ENCODE data around the gene CALB2.

DNA sequence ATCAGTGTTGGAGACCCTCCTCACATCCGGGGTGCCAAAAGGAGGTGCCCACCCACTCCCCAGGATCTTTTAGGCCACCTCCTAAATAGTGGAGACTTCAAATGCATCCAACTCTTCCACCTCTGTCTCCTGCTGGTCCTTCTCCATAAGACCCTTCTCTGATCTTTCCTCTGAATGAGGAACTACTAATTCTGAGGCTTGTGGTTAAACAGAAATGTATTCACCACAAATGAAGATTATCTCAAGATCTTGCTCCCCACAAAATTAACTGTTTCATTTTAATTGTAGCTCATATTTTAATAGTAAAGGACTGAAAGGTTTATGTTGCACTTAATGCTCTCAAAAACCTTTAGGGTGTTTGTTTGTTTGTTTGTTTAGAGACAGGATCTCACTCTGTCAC lies 49.2 kb downstream of the CALB2 start:
- TF ChIP-seq, protein P1, sequence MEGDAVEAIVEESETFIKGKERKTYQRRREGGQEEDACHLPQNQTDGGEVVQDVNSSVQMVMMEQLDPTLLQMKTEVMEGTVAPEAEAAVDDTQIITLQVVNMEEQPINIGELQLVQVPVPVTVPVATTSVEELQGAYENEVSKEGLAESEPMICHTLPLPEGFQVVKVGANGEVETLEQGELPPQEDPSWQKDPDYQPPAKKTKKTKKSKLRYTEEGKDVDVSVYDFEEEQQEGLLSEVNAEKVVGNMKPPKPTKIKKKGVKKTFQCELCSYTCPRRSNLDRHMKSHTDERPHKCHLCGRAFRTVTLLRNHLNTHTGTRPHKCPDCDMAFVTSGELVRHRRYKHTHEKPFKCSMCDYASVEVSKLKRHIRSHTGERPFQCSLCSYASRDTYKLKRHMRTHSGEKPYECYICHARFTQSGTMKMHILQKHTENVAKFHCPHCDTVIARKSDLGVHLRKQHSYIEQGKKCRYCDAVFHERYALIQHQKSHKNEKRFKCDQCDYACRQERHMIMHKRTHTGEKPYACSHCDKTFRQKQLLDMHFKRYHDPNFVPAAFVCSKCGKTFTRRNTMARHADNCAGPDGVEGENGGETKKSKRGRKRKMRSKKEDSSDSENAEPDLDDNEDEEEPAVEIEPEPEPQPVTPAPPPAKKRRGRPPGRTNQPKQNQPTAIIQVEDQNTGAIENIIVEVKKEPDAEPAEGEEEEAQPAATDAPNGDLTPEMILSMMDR (IDR thresholded peaks at IDR 0.05) = no peak
- TF ChIP-seq POLR2A (IDR thresholded peaks at IDR 0.05) = no peak

Data from body of pancreas (tissue), 4 donors.